K562 (cell line): ENCODE measurements around the gene CELSR1. TPM values are rescaled to one million over a fixed set of nuclear protein-coding genes. Genes with fewer than 3 reads are reported as not detected.

Experiments
- ATAC-seq: fragments of 200-7000 bp; cut with Tn5 transposase; 3 replicates; pipeline ENCODE4 v1.9.1; 2020; ENCODE audit warnings: moderate library complexity
- BruUV-seq: library from RNA; stranded (reverse); fragments of 400-500 nt; replicated peaks from 2 replicates; lab custom pipeline; 2021; lab: Mats Ljungman, UMichigan
- CTCF ChIA-PET: fragments of 300-600 bp; formaldehyde crosslinking; extraction: SDS; loops from one replicate; lab custom pipeline; 2021; ENCODE audit warnings: low intra/inter-chr PET ratio; lab: Yijun Ruan, JAX
- POLR2A ChIA-PET: fragments of 300-600, 350-650 bp; sonication (Branson Sonifier 250); formaldehyde crosslinking; extraction: SDS; loops from one replicate; lab custom pipeline; 2021; ENCODE audit warnings: antibody characterized with exemption, inconsistent platforms; lab: Yijun Ruan, JAX
- DNase-seq, 4 experiments: peaks; one replicate each; pipeline versions ENCODE4 v3.0.0 to v3.0.0-alpha.2; 2011 to 2018; ENCODE audit warnings: low spot score in 3 of 4, mixed read lengths in 3 of 4; ENCODE audit errors: extremely low read depth in 1 of 4
- FAIRE-seq: peaks from 2 replicates; lab custom pipeline; 2011; peaks lifted over from hg19 to GRCh38; lab: Jason Lieb, UNC
- H2AFZ ChIP-seq: 2 replicates; pipeline ENCODE4 v1.6.0; 2011; ENCODE audit warnings: low read depth, low read length, control low read depth, inconsistent platforms
- H3K27ac ChIP-seq: fragments of 200-600 bp; 3 replicates; pipeline ENCODE4 v1.8.0; 2011; ENCODE audit warnings: low read depth, mild to moderate bottlenecking, control low read depth, inconsistent platforms, low read length, moderate library complexity, mixed read lengths; ENCODE audit errors: extremely low read depth
- H3K27me3 ChIP-seq, 2 experiments: fragments of 300-600 bp in 1 of 2; 2 replicates in 1 of 2; 3 replicates in 1 of 2; pipeline versions ENCODE4 v1.6.0 to v1.8.0; 2011; ENCODE audit warnings: inconsistent platforms in 2 of 2, low read length in 2 of 2, mild to moderate bottlenecking in 1 of 2, mixed read lengths in 1 of 2, moderate library complexity in 1 of 2; ENCODE audit not compliant: control insufficient read depth in 2 of 2, insufficient read depth in 2 of 2
- H3K36me3 ChIP-seq: fragments of 300-600 bp; 3 replicates; pipeline ENCODE4 v1.8.0; 2011; ENCODE audit warnings: mild to moderate bottlenecking, low read length, inconsistent platforms; ENCODE audit not compliant: control insufficient read depth, insufficient read depth
- H3K4me1 ChIP-seq, 2 experiments: fragments of 200-600 bp in 1 of 2; replicated peaks in 1 of 2; 2 replicates in 1 of 2; 3 replicates in 1 of 2; pipeline versions ENCODE4 v1.5.1 to v1.8.0; 2011; ENCODE audit warnings: inconsistent platforms in 2 of 2, low read length in 2 of 2, mild to moderate bottlenecking in 1 of 2, mixed read lengths in 1 of 2, moderate library complexity in 1 of 2; ENCODE audit not compliant: control insufficient read depth in 2 of 2, insufficient read depth in 2 of 2
- H3K4me2 ChIP-seq: 2 replicates; pipeline ENCODE4 v1.6.1; 2011; ENCODE audit warnings: low read length, control low read depth, inconsistent platforms, mixed read lengths; ENCODE audit not compliant: insufficient read depth
- H3K4me3 ChIP-seq: fragments of 200-600 bp; sonication (generic), shearing (Covaris generic); 2 replicates; pipeline ENCODE4 v1.5.1; 2016; ENCODE audit warnings: control low read depth, inconsistent platforms
- H3K79me2 ChIP-seq: fragments of 200-600 bp; 3 replicates; pipeline ENCODE4 v1.8.0; 2011; ENCODE audit warnings: low read length, inconsistent platforms; ENCODE audit not compliant: control insufficient read depth, insufficient read depth
- H3K9ac ChIP-seq, 2 experiments: 2 replicates each; pipeline versions ENCODE4 v1.6.0 to v1.6.1; 2011; ENCODE audit warnings: low read depth in 2 of 2, low read length in 2 of 2, control low read depth in 1 of 2, inconsistent platforms in 1 of 2, mild to moderate bottlenecking in 1 of 2, mixed read lengths in 1 of 2; ENCODE audit not compliant: insufficient read depth in 1 of 2
- H3K9me1 ChIP-seq: one replicate; pipeline ENCODE4 v1.6.0; 2011; ENCODE audit warnings: inconsistent platforms, mild to moderate bottlenecking, low read length, moderate library complexity; ENCODE audit not compliant: control insufficient read depth, insufficient read depth
- H3K9me3 ChIP-seq: replicated peaks from 2 replicates; pipeline ENCODE4 v1.5.1; 2011; ENCODE audit warnings: low read depth, low read length, inconsistent platforms; ENCODE audit not compliant: control insufficient read depth, insufficient read depth
- H4K20me1 ChIP-seq: replicated peaks from 2 replicates; pipeline ENCODE4 v1.6.1; 2011; ENCODE audit warnings: low read length, inconsistent platforms, mixed read lengths; ENCODE audit not compliant: control insufficient read depth, insufficient read depth
- FOS ChIP-seq: IDR thresholded peaks from 3 replicates; pipeline ENCODE4 v1.6.1; 2011; ENCODE audit not compliant: insufficient read length; ENCODE audit errors: extremely low read depth
- HOXB6 ChIP-seq: fragments of 250-450 bp; sonication (Bioruptor Pico); IDR thresholded peaks from 2 replicates; pipeline ENCODE4 v1.5.1; 2022; ENCODE audit warnings: mild to moderate bottlenecking, borderline replicate concordance
- IFI16 ChIP-seq: fragments of 250-450 bp; sonication (Bioruptor Pico); IDR thresholded peaks from 2 replicates; pipeline ENCODE4 v2.1.2; 2022; ENCODE audit warnings: mild to moderate bottlenecking, inconsistent platforms
- MAZ ChIP-seq, 2 experiments: fragments of 450-650 bp in 1 of 2; sonication (generic) in 1 of 2; formaldehyde crosslinking; IDR thresholded peaks in 1 of 2; conservative IDR thresholded peaks in 1 of 2; 2 replicates each; pipeline versions ENCODE4 v1.4.0 to v1.5.0; 2020; ENCODE audit warnings: mild to moderate bottlenecking in 1 of 2, missing genetic modification reagents in 1 of 2
- ZNF274 ChIP-seq: IDR thresholded peaks from 2 replicates; pipeline ENCODE4 v1.6.1; 2011; ENCODE audit warnings: low read depth, mild to moderate bottlenecking, low read length, moderate library complexity, borderline replicate concordance
- ZNF695 ChIP-seq: fragments of 450-650 bp; formaldehyde crosslinking; IDR thresholded peaks from 2 replicates; pipeline ENCODE4 v1.4.0; 2020; ENCODE audit warnings: mild to moderate bottlenecking, moderate library complexity
- WGBS: fragments of 100-300 bp; shearing (Covaris generic); methylation state at CpG from one replicate; pipeline ENCODE4 v1.1.6; 2016; ENCODE audit warnings: low coverage, mixed read lengths; ENCODE audit not compliant: insufficient coverage; ENCODE audit errors: missing lambda C conversion rate; 5-methylcytosine and 5-hydroxymethylcytosine counted together
- in situ Hi-C: fragments of 300-500 bp; cut with MboI; formaldehyde crosslinking; loops from 4 replicates; pipeline ENCODE4 v1.15.0; 2018; ENCODE audit warnings: inconsistent platforms, mixed read lengths
- intact Hi-C: fragments of 100-400 bp; cut with micrococcal nuclease; formaldehyde crosslinking; loops from 2 replicates; pipeline ENCODE4 v1.14.2; 2022
- polyA plus RNA-seq, 8 experiments: library from polyadenylated mRNA; depleted of rRNA in 4 of 8; stranded (reverse) in 5 of 8; unstranded in 3 of 8; fragments of >200 nt; fragmentation: Nextera tagmentation in 2 of 8; fragmentation: Illumina TruSeq in 1 of 8; extraction: Ambion mirVana in 2 of 8; extraction: Trizol in 1 of 8; gene quantifications; 2 replicates each; pipeline versions ENCODE4 v1.2.1 to v1.2.3, GENCODE V29; 2011 to 2014; ENCODE audit warnings: inconsistent platforms in 1 of 8, missing spikeins in 1 of 8
- total RNA-seq, 7 experiments: library from RNA; depleted of rRNA in 6 of 7; stranded (reverse); fragments of >200 nt in 6 of 7; fragmentation: Illumina TruSeq in 2 of 7; extraction: Trizol in 2 of 7; gene quantifications; 2 replicates each; pipeline versions ENCODE4 v1.2.1 to v1.2.3, GENCODE V29; 2011 to 2021; ENCODE audit warnings: low replicate concordance in 1 of 7
- TF ChIP-seq, protein P1 (sequence below): fragments of 450-650 bp; formaldehyde crosslinking; IDR thresholded peaks from 2 replicates; pipeline ENCODE4 v1.4.0; 2020; ENCODE audit warnings: mild to moderate bottlenecking, moderate library complexity

The CELSR1 gene
- total and polyA plus RNA-seq, 9 of the 15 experiments (the other 6 are each of a cell fraction or from before 2014, with no cell fraction given): under 0.01 to 0.09 TPM; not detected in 7

- no TSS peak for BruUV-seq
- POLR2A ChIA-PET: interaction anchor here (0.6 kb wide), 1 partner anchor 57 kb away, joined by 3 read pairs; no protein-coding TSS in a partner anchor
- CTCF ChIA-PET: no interaction called here
- Histone ChIP-seq H3K9me1 (no peaks in the 10 kb centered on the region), H3K27ac (no peak overlapping the region), H3K36me3 (no peaks in the 10 kb centered on the region), H3K9me3 (no peaks in the 10 kb centered on the region), H3K9ac (no peak overlapping the region), H4K20me1 (no peaks in the 10 kb centered on the region), H3K4me2 (no peak overlapping the region), H2AFZ (no peak overlapping the region), H3K4me1 (peaks cover 7 to 41% of the 10 kb centered on the region in 2 experiments; a peak in 4 of 5 replicates), H3K27me3 (peaks cover 8 to 50% of the 10 kb centered on the region in 2 experiments; a peak in 3 of 5 replicates), H3K4me3 (no peak overlapping the region), H3K79me2 (no peaks in the 10 kb centered on the region)
- WGBS: 64% methylated on average over 6 of the region's 12 CpGs
- in situ Hi-C loops (no loop called here), intact Hi-C loops (no loop called here)
- ATAC-seq: no peak
- no peak for DNase-seq
- TF ChIP-seq, protein P1, sequence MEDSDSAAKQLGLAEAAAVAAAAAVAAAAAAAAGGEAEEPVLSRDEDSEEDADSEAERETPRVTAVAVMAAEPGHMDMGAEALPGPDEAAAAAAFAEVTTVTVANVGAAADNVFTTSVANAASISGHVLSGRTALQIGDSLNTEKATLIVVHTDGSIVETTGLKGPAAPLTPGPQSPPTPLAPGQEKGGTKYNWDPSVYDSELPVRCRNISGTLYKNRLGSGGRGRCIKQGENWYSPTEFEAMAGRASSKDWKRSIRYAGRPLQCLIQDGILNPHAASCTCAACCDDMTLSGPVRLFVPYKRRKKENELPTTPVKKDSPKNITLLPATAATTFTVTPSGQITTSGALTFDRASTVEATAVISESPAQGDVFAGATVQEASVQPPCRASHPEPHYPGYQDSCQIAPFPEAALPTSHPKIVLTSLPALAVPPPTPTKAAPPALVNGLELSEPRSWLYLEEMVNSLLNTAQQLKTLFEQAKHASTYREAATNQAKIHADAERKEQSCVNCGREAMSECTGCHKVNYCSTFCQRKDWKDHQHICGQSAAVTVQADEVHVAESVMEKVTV (CRISPR knock-in tag): no peak
- no peak for TF ChIP-seq FOS
- TF ChIP-seq ZNF274: no peak
- TF ChIP-seq IFI16 (CRISPR knock-in tag): no peak
- no peak for TF ChIP-seq ZNF695 (CRISPR knock-in tag)
- TF ChIP-seq MAZ (CRISPR knock-in tag; conservative IDR thresholded peaks at IDR 0.05 in 1 of 2, IDR thresholded peaks at IDR 0.05 in 1 of 2): no peak
- TF ChIP-seq HOXB6 (CRISPR knock-in tag): no peak
- FAIRE-seq: no peak
Measured at GRCh38 chr22:46456818-46457163, 80.6 kb downstream of the CELSR1 start.
